Measurements from ENCODE around the gene TMPRSS9. TPM values are rescaled to one million over a fixed set of nuclear protein-coding genes. Genes with fewer than 3 reads are reported as not detected.

The TMPRSS9 gene
- polyA plus RNA-seq, 3 donors: 0.12 to 0.30 TPM; not detected in 1

DNA sequence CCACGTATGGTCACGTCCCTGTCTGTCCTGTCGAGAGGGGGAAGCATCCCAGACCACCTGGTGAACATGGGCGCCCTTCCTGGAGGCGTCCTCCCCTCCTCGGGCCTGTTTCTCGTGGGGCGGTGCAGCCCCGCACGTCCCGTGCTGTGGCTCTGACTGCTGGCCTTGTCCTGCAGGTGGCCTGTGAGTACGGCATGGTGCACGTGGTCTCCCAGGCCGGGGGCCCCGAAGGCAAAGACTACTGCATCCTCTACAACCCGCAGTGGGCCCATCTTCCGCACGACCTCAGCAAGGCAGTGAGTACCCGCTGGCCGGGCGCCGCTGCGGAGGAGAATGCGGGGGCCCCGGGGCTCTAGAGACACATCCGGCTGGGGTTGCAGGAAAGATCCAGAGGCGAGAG, 25.6 kb upstream of the TMPRSS9 start:
- no peak for DNase-seq
- TF ChIP-seq, protein P1, sequence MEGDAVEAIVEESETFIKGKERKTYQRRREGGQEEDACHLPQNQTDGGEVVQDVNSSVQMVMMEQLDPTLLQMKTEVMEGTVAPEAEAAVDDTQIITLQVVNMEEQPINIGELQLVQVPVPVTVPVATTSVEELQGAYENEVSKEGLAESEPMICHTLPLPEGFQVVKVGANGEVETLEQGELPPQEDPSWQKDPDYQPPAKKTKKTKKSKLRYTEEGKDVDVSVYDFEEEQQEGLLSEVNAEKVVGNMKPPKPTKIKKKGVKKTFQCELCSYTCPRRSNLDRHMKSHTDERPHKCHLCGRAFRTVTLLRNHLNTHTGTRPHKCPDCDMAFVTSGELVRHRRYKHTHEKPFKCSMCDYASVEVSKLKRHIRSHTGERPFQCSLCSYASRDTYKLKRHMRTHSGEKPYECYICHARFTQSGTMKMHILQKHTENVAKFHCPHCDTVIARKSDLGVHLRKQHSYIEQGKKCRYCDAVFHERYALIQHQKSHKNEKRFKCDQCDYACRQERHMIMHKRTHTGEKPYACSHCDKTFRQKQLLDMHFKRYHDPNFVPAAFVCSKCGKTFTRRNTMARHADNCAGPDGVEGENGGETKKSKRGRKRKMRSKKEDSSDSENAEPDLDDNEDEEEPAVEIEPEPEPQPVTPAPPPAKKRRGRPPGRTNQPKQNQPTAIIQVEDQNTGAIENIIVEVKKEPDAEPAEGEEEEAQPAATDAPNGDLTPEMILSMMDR (IDR thresholded peaks at IDR 0.05): no peak
- 95% methylated on average over 27 of the region's 27 CpGs for WGBS (ENCODE audit: insufficient coverage)
- Mint-ChIP-seq H3K4me3 (no peak overlapping the region), H3K9me3 (peaks cover 0 to 6% (median 3%) of the 10 kb centered on the region in 7 donors), H3K27me3 (ENCODE audit: low read depth in 3 of 3) (peaks cover 0 to 9% (median 0%) of the 10 kb centered on the region in 3 donors), H3K36me3 (peaks cover 8 to 37% of the 10 kb centered on the region in 2 donors), H3K4me1 (peaks cover 40% of the 10 kb centered on the region), H3K27ac (no peak overlapping the region)
- Histone ChIP-seq H3K4me1 (ENCODE audit: control insufficient read depth in 1 of 2, insufficient read depth in 2 of 2, low read length in 2 of 2) (peaks cover 18 to 29% of the 10 kb centered on the region in 2 donors), H2AFZ (ENCODE audit: insufficient read depth, low read depth, low read length, poor library complexity, severe bottlenecking) (no peak overlapping the region), H3K36me3 (replicated peaks in 1 of 2; ENCODE audit: control insufficient read depth in 1 of 2, insufficient read depth in 2 of 2, low read length in 2 of 2) (peaks cover 0 to 6% of the 10 kb centered on the region in 2 donors), H3K4me3 (replicated peaks in 1 of 3; ENCODE audit: low read depth in 2 of 3, low read length in 3 of 3) (no peak overlapping the region), H3K27ac (ENCODE audit: low read depth in 1 of 2, low read length in 2 of 2) (no peak overlapping the region), H3K79me2 (ENCODE audit: insufficient read depth, low read length) (peaks cover 53% of the 10 kb centered on the region), H3K4me2 (replicated peaks; ENCODE audit: extremely low read depth, low read length, poor library complexity, severe bottlenecking) (no peak overlapping the region), H3K9me3 (replicated peaks in 1 of 2; ENCODE audit: control insufficient read depth in 1 of 2, insufficient read depth in 1 of 2, low read length in 2 of 2) (peaks cover 0 to 7% of the 10 kb centered on the region in 2 donors), H4K20me1 (ENCODE audit: insufficient read depth, low read length) (peaks cover 48% of the 10 kb centered on the region), H3K27me3 (ENCODE audit: control insufficient read depth in 2 of 2, insufficient read depth in 2 of 2, low read length in 2 of 2) (no peaks in the 10 kb centered on the region), H3K9ac (ENCODE audit: insufficient read depth, low read length, poor library complexity, severe bottlenecking) (no peak overlapping the region)
- intact Hi-C loops (cut with micrococcal nuclease): no loop called here

DNA sequence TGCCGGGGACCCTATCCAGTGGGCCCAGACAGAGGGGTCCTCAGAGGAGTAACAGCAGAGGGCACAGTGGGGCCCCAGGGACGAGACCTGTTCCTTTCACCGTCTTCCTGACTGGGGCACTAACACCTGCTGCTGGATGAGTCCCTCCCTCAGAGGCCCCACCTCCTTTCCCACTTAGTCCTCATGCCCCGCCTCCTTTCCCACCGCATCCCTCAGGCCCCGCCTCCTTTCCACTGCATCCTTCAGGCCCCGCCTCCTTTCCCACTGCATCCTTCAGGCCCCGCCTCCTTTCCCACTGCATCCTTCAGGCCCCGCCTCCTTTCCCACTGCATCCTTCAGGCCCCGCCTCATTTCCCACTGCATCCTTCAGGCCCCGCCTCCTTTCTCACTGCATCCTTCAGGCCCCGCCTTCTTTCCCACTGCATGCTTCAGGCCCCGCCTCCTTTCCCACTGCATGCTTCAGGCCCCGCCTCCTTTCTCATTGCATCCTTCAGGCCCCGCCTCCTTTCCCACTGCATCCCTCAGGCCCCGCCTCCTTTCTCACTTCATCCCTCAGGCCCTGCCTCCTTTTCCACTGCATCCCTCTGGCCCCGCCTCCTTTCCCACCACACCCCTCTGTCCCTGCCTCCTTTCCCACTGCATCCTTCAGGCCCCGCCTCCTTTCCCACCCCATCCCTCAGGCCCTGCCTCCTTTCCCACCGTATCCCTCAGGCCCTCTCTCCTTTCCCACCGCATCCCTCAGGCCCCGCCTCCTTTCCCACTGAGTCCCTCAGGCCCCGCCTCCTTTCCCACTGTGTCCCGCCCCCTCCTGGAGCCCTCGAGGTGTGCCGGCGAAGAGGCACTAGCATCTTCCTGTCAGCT, 24.8 kb upstream of the TMPRSS9 start:
- no peak overlapping the region for H3K27ac ChIP-seq (ENCODE audit: low read depth in 1 of 2, low read length in 2 of 2)
- H3K79me2 ChIP-seq (ENCODE audit: insufficient read depth, low read length): peaks cover 46% of the 10 kb centered on the region
- no peak for DNase-seq
- H3K9ac ChIP-seq (ENCODE audit: insufficient read depth, low read length, poor library complexity, severe bottlenecking): no peak overlapping the region
- H3K27me3 ChIP-seq (ENCODE audit: control insufficient read depth in 2 of 2, insufficient read depth in 2 of 2, low read length in 2 of 2): no peaks in the 10 kb centered on the region
- intact Hi-C loops (cut with micrococcal nuclease): no loop called here
- peaks cover 34% of the 10 kb centered on the region for H3K4me1 Mint-ChIP-seq
- H3K9me3 Mint-ChIP-seq: peaks cover 0 to 6% (median 3%) of the 10 kb centered on the region in 7 donors
- H3K4me2 ChIP-seq (replicated peaks; ENCODE audit: extremely low read depth, low read length, poor library complexity, severe bottlenecking): no peak overlapping the region
- H4K20me1 ChIP-seq (ENCODE audit: insufficient read depth, low read length): peaks cover 48% of the 10 kb centered on the region
- H3K9me3 ChIP-seq (replicated peaks in 1 of 2; ENCODE audit: control insufficient read depth in 1 of 2, insufficient read depth in 1 of 2, low read length in 2 of 2): peaks cover 0 to 7% of the 10 kb centered on the region in 2 donors
- peaks cover 16 to 21% of the 10 kb centered on the region in 2 donors for H3K4me1 ChIP-seq (ENCODE audit: control insufficient read depth in 1 of 2, insufficient read depth in 2 of 2, low read length in 2 of 2)
- TF ChIP-seq, protein P1 (IDR thresholded peaks at IDR 0.05): no peak
- H3K27ac Mint-ChIP-seq: peak overlapping the region in 3 of 7 donors; percentile 49 to 68 (median 50)
- H3K4me3 ChIP-seq (replicated peaks in 1 of 3; ENCODE audit: low read depth in 2 of 3, low read length in 3 of 3): no peak overlapping the region
- H3K36me3 Mint-ChIP-seq: peaks cover 8 to 40% of the 10 kb centered on the region in 2 donors
- no peak overlapping the region for H2AFZ ChIP-seq (ENCODE audit: insufficient read depth, low read depth, low read length, poor library complexity, severe bottlenecking)
- peaks cover 7 to 8% of the 10 kb centered on the region in 2 donors for H3K36me3 ChIP-seq (replicated peaks in 1 of 2; ENCODE audit: control insufficient read depth in 1 of 2, insufficient read depth in 2 of 2, low read length in 2 of 2)
- peaks cover 0 to 9% (median 0%) of the 10 kb centered on the region in 3 donors for H3K27me3 Mint-ChIP-seq (ENCODE audit: low read depth in 3 of 3)
- H3K4me3 Mint-ChIP-seq: no peak overlapping the region
- 94% methylated on average over 21 of the region's 26 CpGs for WGBS (ENCODE audit: insufficient coverage)
